GM12864 (cell line): ENCODE results near the gene CLCN3.

Source experiments
- DNase-seq: peaks from one replicate; pipeline ENCODE4 v3.0.0-alpha.2; 2011; ENCODE audit warnings: low read depth
- H3K4me3 ChIP-seq: 2 replicates; pipeline ENCODE4 v1.5.1; 2011; ENCODE audit warnings: mild to moderate bottlenecking, low read depth, low read length, control low read depth
- CTCF ChIP-seq: IDR thresholded peaks from 2 replicates; pipeline ENCODE4 v1.5.1; 2011; ENCODE audit warnings: low read depth, mild to moderate bottlenecking, moderate library complexity, low read length, control low read depth, inconsistent platforms; ENCODE audit errors: missing control alignments

Gene CLCN3

GRCh38 chr4:169661761-169662160, 41.4 kb downstream of the CLCN3 start:
- no peak for DNase-seq
- no peak for TF ChIP-seq CTCF
- H3K4me3 ChIP-seq = no peak overlapping the region

- H3K4me3 ChIP-seq = no peak overlapping the region
- DNase-seq = no peak
- no peak for TF ChIP-seq CTCF
Measured at GRCh38 chr4:169662206-169662605, 41.8 kb downstream of the CLCN3 start.

- DNase-seq = no peak
- H3K4me3 ChIP-seq = no peak overlapping the region
- TF ChIP-seq CTCF = no peak
Measured at GRCh38 chr4:169663402-169663801, 43.0 kb downstream of the CLCN3 start.

GRCh38 chr4:169663831-169664230, 43.5 kb downstream of the CLCN3 start:
- DNase-seq = no peak
- no peak for TF ChIP-seq CTCF
- H3K4me3 ChIP-seq = no peak overlapping the region

- DNase-seq = no peak
- no peak overlapping the region for H3K4me3 ChIP-seq
- no peak for TF ChIP-seq CTCF
Measured at GRCh38 chr4:169664615-169665014, 44.2 kb downstream of the CLCN3 start.

- no peak overlapping the region for H3K4me3 ChIP-seq
- no peak for TF ChIP-seq CTCF
- no peak for DNase-seq
Measured at GRCh38 chr4:169665046-169665737, 44.8 kb downstream of the CLCN3 start.

- DNase-seq = no peak
- no peak for TF ChIP-seq CTCF
- H3K4me3 ChIP-seq = no peak overlapping the region
Measured at GRCh38 chr4:169668069-169668721, 47.8 kb downstream of the CLCN3 start.
